ENCODE data around the gene KCNN1.

Gene KCNN1

DNA sequence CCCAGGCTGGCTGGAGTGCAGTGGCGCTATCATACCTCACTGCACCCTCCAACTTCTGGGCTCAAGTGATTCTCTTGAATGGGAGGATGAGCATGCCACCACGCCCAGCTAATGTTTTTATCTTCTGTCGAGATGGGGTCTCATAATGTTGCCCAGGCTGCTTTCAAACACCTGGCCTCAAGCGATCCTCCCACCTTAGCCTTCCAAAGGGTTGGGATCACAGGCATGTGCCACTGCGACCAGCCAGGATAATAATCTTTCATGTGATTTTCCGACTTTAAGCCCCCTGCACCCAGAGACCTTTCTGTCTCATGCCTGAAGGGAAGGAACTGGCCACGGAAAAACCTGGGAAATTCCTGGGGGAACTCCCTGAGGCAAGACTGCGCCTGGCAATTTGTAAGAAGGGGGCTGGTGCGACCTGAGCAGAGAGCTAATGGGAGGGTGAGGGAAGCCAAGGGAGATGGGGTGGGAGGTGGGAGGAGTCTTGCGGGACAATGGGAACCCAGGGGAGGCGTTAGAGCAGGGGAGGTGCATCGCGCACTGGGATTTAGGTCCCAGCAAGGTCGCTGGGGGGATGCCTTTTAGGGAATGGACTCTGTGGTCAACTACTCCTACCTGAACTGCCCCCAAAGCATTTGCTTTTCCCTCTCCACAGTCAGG is 35.2 kb upstream of the KCNN1 start:
- Histone ChIP-seq H3K4me3 (ENCODE audit: low read depth, low read length) (peak overlapping the region; percentile 94), H3K27ac (no peak overlapping the region), H3K27me3 (replicated peaks) (no peaks in the 10 kb centered on the region), H3K36me3 (replicated peaks) (no peaks in the 10 kb centered on the region)
- TF ChIP-seq, protein P1, sequence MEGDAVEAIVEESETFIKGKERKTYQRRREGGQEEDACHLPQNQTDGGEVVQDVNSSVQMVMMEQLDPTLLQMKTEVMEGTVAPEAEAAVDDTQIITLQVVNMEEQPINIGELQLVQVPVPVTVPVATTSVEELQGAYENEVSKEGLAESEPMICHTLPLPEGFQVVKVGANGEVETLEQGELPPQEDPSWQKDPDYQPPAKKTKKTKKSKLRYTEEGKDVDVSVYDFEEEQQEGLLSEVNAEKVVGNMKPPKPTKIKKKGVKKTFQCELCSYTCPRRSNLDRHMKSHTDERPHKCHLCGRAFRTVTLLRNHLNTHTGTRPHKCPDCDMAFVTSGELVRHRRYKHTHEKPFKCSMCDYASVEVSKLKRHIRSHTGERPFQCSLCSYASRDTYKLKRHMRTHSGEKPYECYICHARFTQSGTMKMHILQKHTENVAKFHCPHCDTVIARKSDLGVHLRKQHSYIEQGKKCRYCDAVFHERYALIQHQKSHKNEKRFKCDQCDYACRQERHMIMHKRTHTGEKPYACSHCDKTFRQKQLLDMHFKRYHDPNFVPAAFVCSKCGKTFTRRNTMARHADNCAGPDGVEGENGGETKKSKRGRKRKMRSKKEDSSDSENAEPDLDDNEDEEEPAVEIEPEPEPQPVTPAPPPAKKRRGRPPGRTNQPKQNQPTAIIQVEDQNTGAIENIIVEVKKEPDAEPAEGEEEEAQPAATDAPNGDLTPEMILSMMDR (IDR thresholded peaks at IDR 0.05; ENCODE audit: low read depth, low read length, missing control alignments): no peak
- no peak for DNase-seq
- in situ Hi-C loops (cut with HindIII; ENCODE audit: low pct_ligation_motif_present, low sequenced_read_pairs): no loop called here

DNA sequence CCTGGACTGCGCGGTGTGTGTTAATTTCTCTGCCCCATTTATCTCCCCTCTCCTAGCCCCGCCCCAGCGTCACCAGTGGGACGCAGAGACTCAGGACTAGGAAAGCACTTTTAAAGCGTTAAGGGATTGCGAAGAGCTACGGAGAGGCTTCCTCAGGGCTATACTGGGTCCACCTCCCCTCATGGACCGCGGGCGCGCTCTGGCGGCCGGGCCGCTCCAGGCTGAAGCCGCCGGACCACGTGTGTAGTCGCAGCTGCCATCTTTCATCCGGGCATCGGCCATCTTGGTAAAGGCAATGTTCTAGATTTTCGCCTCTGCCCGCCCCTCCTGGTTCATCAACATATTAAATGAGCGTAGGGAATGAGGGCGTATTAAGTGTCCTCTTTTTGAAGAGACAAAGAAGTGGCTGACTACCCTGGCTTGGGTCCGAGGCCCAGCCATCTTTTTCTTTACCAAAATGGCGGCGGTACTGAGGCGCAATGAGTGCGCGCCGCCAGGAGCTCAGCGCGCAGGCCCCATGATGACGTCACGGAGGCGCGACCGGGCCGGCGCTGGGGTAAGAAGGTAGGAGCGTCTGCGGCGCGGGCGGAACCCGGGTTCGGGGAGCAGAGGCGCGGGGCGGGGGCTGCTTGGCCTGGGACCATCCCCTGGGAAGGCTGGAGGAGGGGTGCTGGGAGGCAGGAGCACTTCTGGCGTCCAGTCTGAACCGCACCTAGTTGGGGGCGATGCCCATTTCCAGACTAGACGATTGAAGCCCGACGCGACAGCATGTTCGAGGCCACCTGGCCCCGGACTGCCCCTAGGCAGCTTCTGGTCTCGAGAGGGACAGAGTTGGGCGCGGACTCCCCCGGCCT is 34.2 kb upstream of the KCNN1 start, which contains the start of gene CCDC124:
CCDC124 (plus strand) TSS at position 531 of the 854 bp plus-strand sequence. CDS start 3,406 bp downstream, outside the sequence.
- in situ Hi-C loops (cut with HindIII; ENCODE audit: low pct_ligation_motif_present, low sequenced_read_pairs): no loop called here
- Histone ChIP-seq H3K4me3 (ENCODE audit: low read depth, low read length) (peak within 1 kb of the TSS; percentile 94), H3K27me3 (replicated peaks) (no peaks in the 10 kb centered on the region), H3K36me3 (replicated peaks) (no peaks in the 10 kb centered on the region), H3K27ac (peak within 1 kb of the TSS; percentile 93)
- DNase-seq: peak; percentile 86
- TF ChIP-seq, protein P1 (IDR thresholded peaks at IDR 0.05; ENCODE audit: low read depth, low read length, missing control alignments): peak; percentile 96

DNA sequence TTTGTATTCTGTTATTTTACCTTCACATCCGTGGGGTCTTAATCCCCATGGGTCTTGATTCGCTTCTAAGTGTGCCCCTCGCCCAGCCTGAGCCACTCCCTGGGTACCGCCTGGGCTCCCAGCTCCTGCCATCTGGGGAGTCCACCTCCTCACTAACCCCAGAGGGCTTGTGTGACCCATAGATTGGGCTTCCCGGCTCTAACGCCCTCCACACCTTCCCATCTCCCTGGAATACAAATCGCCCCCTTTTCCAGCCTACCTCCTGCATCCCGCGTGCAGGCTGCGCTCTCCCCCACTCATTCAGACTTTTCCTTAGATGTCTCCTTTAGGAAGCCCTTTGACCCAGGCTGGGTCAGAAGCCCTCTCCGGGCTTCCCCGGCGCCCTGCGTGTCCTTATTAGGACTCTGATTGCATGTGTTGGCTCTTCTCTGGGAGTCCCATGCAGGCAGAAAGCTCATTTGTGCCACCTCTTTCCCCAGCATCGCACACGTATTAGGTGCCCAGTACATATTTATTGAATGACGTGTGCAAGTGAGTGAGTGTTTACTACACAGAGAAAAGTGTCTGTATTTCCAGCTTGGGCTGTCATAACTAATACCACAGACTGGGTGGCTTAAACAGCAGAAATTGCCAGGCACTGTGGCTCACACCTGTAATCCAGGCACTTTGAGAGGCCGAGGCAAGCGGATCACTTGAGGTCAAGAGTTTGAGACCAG is 33.3 kb upstream of the KCNN1 start:
- peak; percentile 12 for DNase-seq
- Histone ChIP-seq H3K4me3 (ENCODE audit: low read depth, low read length) (peak overlapping the region; percentile 94), H3K36me3 (replicated peaks) (no peaks in the 10 kb centered on the region), H3K27ac (peak overlapping the region; percentile 93), H3K27me3 (replicated peaks) (no peaks in the 10 kb centered on the region)
- in situ Hi-C loops (cut with HindIII; ENCODE audit: low pct_ligation_motif_present, low sequenced_read_pairs): no loop called here
- TF ChIP-seq, protein P1 (IDR thresholded peaks at IDR 0.05; ENCODE audit: low read depth, low read length, missing control alignments): no peak

DNA sequence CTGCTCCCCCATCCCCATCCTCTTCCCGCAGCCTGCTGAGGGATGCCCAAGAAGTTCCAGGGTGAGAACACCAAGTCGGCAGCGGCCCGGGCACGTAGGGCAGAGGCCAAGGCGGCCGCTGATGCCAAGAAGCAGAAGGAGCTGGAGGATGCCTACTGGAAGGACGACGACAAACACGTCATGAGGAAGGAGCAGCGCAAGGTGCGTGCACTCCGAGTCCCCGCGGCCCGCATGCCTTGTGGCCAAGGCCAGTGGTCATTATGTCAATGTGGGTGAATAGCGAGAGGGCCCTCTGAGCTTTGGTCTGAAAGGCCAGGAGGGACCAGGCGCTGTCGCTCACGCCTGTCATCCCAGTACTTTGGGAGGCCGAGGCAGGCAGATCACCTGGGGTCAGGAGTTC is 30.5 kb upstream of the KCNN1 start:
- H3K4me3 ChIP-seq (ENCODE audit: low read depth, low read length): no peak overlapping the region
- no peak overlapping the region for H3K27ac ChIP-seq
- no peaks in the 10 kb centered on the region for H3K27me3 ChIP-seq (replicated peaks)
- in situ Hi-C loops (cut with HindIII; ENCODE audit: low pct_ligation_motif_present, low sequenced_read_pairs): no loop called here
- DNase-seq: no peak
- H3K36me3 ChIP-seq (replicated peaks): peaks cover 3% of the 10 kb centered on the region
- TF ChIP-seq, protein P1 (IDR thresholded peaks at IDR 0.05; ENCODE audit: low read depth, low read length, missing control alignments): no peak

DNA sequence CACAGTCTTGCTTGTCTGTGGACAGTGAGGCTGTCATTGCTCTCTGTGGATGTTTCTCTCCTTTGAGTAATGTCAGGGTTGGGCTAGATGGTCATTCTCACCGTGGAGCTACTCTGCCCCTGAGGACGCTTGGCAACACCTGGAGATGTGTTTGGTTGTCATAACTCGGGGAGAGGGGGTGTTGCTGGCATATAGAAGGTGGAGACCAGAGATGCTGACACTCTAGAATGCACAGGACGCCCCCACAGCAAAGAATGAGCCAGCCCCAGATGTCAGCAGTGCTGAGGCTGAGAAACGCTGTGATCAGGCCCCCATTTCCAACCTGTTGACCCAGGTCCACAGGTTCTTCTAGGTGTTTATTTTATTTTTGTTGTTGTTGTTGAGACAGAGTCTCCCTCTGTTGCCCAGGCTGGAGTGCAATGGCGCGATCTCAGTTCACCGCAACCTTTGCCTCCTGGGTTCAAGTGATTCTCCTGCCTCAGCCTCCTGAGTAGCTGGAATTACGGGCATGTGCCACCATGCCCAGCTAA is 29.5 kb upstream of the KCNN1 start:
- TF ChIP-seq, protein P1 (IDR thresholded peaks at IDR 0.05; ENCODE audit: low read depth, low read length, missing control alignments): no peak
- no peak overlapping the region for H3K27ac ChIP-seq
- no peak for DNase-seq
- H3K36me3 ChIP-seq (replicated peaks): peaks cover 3% of the 10 kb centered on the region
- H3K27me3 ChIP-seq (replicated peaks): no peaks in the 10 kb centered on the region
- in situ Hi-C loops (cut with HindIII; ENCODE audit: low pct_ligation_motif_present, low sequenced_read_pairs): no loop called here
- H3K4me3 ChIP-seq (ENCODE audit: low read depth, low read length): no peak overlapping the region
